Erythroblast (primary cell): ENCODE measurements around the gene GBX1.

ENCODE experiments used
- GATA1 ChIP-seq: IDR thresholded peaks from 2 replicates; pipeline ENCODE4 v1.6.1; 2011; ENCODE audit warnings: low read depth, mild to moderate bottlenecking, control low read depth, low read length, moderate library complexity
- POLR2A ChIP-seq: IDR thresholded peaks from 2 replicates; pipeline ENCODE4 v1.6.1; 2011; ENCODE audit warnings: mild to moderate bottlenecking, low read length

- no peak for TF ChIP-seq POLR2A
- no peak for TF ChIP-seq GATA1
These were observed 50.7 kb downstream of the GBX1 start for GRCh38 chr7:151116603-151117440.
